Measurements from ENCODE around the gene IGSF3. TPM values are rescaled to one million over a fixed set of nuclear protein-coding genes. Genes with fewer than 3 reads are reported as not detected.

IGSF3 gene
- polyA plus RNA-seq, 3 donors = 0.07 to 0.12 TPM; not detected in 1

DNA sequence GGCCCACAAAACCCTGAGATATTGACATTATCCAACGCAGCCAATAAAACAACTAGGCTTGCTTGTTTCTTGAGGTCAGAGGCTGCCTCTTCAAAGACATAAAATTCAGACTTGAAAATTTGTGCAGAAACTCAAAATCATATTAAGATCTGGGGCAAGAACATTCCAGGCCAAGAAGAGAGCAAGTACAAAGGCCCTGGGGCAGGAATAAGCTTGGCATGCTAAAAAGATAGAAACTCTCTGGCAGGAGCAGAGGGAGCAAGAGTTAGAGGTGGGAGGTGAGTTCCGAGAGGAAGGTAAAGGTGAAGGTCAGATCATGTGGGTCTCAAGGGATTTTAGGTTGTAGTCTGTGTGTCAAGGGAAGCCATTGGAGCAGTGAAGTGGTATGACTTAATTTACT, 8.8 kb upstream of the IGSF3 start:
- intact Hi-C loops (cut with micrococcal nuclease) = no loop called here

DNA sequence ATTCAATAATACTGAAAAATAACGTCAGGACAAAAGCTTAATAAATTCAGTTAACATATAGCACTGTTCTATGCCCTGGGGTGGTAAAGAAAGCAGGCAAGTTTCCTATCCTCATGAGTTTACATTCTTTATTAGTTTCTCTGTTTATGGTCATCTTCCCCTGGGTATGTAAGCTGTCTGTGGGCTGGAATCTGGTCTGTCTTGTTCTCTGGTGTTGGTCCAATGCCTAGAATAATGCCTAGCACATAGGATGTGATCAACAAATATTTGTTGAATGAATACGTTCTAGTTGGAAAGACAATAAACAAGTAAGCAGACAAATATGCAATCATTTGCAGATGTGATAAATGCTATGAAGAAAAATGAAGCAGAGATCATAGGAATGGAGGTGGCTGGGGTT, 7.2 kb upstream of the IGSF3 start:
- WGBS (ENCODE audit: insufficient coverage) = no CpG with 5 or more reads among the region's 2 CpGs
- H3K36me3 ChIP-seq (replicated peaks in 1 of 2; ENCODE audit: control insufficient read depth in 1 of 2, insufficient read depth in 2 of 2, low read length in 2 of 2) = no peaks in the 10 kb centered on the region
- no peaks in the 10 kb centered on the region for H3K79me2 ChIP-seq (ENCODE audit: insufficient read depth, low read length)
- Mint-ChIP-seq H3K27me3 (ENCODE audit: low read depth in 3 of 3) (peaks cover 11 to 24% (median 19%) of the 10 kb centered on the region in 3 donors), H3K9me3 (peaks cover 0 to 6% (median 0%) of the 10 kb centered on the region in 7 donors), H3K4me3 (no peak overlapping the region), H3K27ac (no peak overlapping the region), H3K4me1 (peaks cover 10% of the 10 kb centered on the region), H3K36me3 (no peaks in the 10 kb centered on the region)
- no peak overlapping the region for H3K9ac ChIP-seq (ENCODE audit: insufficient read depth, low read length, poor library complexity, severe bottlenecking)
- H3K4me1 ChIP-seq (ENCODE audit: control insufficient read depth in 1 of 2, insufficient read depth in 2 of 2, low read length in 2 of 2) = peaks cover 0 to 4% of the 10 kb centered on the region in 2 donors
- no peaks in the 10 kb centered on the region for H3K9me3 ChIP-seq (replicated peaks in 1 of 2; ENCODE audit: control insufficient read depth in 1 of 2, insufficient read depth in 1 of 2, low read length in 2 of 2)
- no peak overlapping the region for H2AFZ ChIP-seq (ENCODE audit: insufficient read depth, low read depth, low read length, poor library complexity, severe bottlenecking)
- no peak overlapping the region for H3K4me2 ChIP-seq (replicated peaks; ENCODE audit: extremely low read depth, low read length, poor library complexity, severe bottlenecking)
- DNase-seq = no peak
- no peaks in the 10 kb centered on the region for H4K20me1 ChIP-seq (ENCODE audit: insufficient read depth, low read length)
- intact Hi-C loops (cut with micrococcal nuclease) = loop anchor here in 1 of 2 donors (5.0 kb wide), 1 partner anchor 97 kb away; no protein-coding TSS in a partner anchor
- H3K27me3 ChIP-seq (ENCODE audit: control insufficient read depth in 2 of 2, insufficient read depth in 2 of 2, low read length in 2 of 2) = peaks cover 0 to 6% of the 10 kb centered on the region in 2 donors
- H3K4me3 ChIP-seq (replicated peaks in 1 of 3; ENCODE audit: low read depth in 2 of 3, low read length in 3 of 3) = no peak overlapping the region
- no peak overlapping the region for H3K27ac ChIP-seq (ENCODE audit: low read depth in 1 of 2, low read length in 2 of 2)
- TF ChIP-seq, protein P1, sequence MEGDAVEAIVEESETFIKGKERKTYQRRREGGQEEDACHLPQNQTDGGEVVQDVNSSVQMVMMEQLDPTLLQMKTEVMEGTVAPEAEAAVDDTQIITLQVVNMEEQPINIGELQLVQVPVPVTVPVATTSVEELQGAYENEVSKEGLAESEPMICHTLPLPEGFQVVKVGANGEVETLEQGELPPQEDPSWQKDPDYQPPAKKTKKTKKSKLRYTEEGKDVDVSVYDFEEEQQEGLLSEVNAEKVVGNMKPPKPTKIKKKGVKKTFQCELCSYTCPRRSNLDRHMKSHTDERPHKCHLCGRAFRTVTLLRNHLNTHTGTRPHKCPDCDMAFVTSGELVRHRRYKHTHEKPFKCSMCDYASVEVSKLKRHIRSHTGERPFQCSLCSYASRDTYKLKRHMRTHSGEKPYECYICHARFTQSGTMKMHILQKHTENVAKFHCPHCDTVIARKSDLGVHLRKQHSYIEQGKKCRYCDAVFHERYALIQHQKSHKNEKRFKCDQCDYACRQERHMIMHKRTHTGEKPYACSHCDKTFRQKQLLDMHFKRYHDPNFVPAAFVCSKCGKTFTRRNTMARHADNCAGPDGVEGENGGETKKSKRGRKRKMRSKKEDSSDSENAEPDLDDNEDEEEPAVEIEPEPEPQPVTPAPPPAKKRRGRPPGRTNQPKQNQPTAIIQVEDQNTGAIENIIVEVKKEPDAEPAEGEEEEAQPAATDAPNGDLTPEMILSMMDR (IDR thresholded peaks at IDR 0.05) = no peak

More for the DNA sequence above, 8.8 kb upstream of the IGSF3 start:
- H3K4me1 Mint-ChIP-seq = peaks cover 8% of the 10 kb centered on the region
- TF ChIP-seq, protein P1 (IDR thresholded peaks at IDR 0.05) = no peak
- H3K4me3 ChIP-seq (replicated peaks in 1 of 3; ENCODE audit: low read depth in 2 of 3, low read length in 3 of 3) = no peak overlapping the region
- H3K36me3 Mint-ChIP-seq = no peaks in the 10 kb centered on the region
- H3K36me3 ChIP-seq (replicated peaks in 1 of 2; ENCODE audit: control insufficient read depth in 1 of 2, insufficient read depth in 2 of 2, low read length in 2 of 2) = no peaks in the 10 kb centered on the region
- H3K27me3 Mint-ChIP-seq (ENCODE audit: low read depth in 3 of 3) = peaks cover 3 to 17% (median 14%) of the 10 kb centered on the region in 3 donors
- peaks cover 0 to 6% (median 0%) of the 10 kb centered on the region in 7 donors for H3K9me3 Mint-ChIP-seq
- no peak overlapping the region for H2AFZ ChIP-seq (ENCODE audit: insufficient read depth, low read depth, low read length, poor library complexity, severe bottlenecking)
- 94% methylated on average over 2 of the region's 2 CpGs for WGBS (ENCODE audit: insufficient coverage)
- peaks cover 0 to 6% of the 10 kb centered on the region in 2 donors for H3K27me3 ChIP-seq (ENCODE audit: control insufficient read depth in 2 of 2, insufficient read depth in 2 of 2, low read length in 2 of 2)
- H3K79me2 ChIP-seq (ENCODE audit: insufficient read depth, low read length) = no peaks in the 10 kb centered on the region
- H4K20me1 ChIP-seq (ENCODE audit: insufficient read depth, low read length) = no peaks in the 10 kb centered on the region
- no peak overlapping the region for H3K27ac Mint-ChIP-seq
- no peak overlapping the region for H3K4me2 ChIP-seq (replicated peaks; ENCODE audit: extremely low read depth, low read length, poor library complexity, severe bottlenecking)
- H3K27ac ChIP-seq (ENCODE audit: low read depth in 1 of 2, low read length in 2 of 2) = no peak overlapping the region
- no peak for DNase-seq
- peaks cover 13 to 14% of the 10 kb centered on the region in 2 donors for H3K4me1 ChIP-seq (ENCODE audit: control insufficient read depth in 1 of 2, insufficient read depth in 2 of 2, low read length in 2 of 2)
- no peak overlapping the region for H3K9ac ChIP-seq (ENCODE audit: insufficient read depth, low read length, poor library complexity, severe bottlenecking)
- no peaks in the 10 kb centered on the region for H3K9me3 ChIP-seq (replicated peaks in 1 of 2; ENCODE audit: control insufficient read depth in 1 of 2, insufficient read depth in 1 of 2, low read length in 2 of 2)
- no peak overlapping the region for H3K4me3 Mint-ChIP-seq
